ENCODE measurements around the gene NFIX. TPM values are rescaled to one million over a fixed set of nuclear protein-coding genes. Genes with fewer than 3 reads are reported as not detected.

Gene NFIX
- total RNA-seq, 2 experiments from 2014 or later: 3.0 to 3.3 TPM

- Mint-ChIP-seq H3K9me3 (no peaks in the 10 kb centered on the region), H3K4me1 (ENCODE audit: low read depth) (peaks cover 56% of the 10 kb centered on the region), H3K27me3 (peaks cover 30% of the 10 kb centered on the region), H3K36me3 (ENCODE audit: low read depth) (no peaks in the 10 kb centered on the region), H3K27ac (peak overlapping the region; percentile 66), H3K4me3 (peak overlapping the region; percentile 78)
- Histone ChIP-seq H3K9me3 (ENCODE audit: control insufficient read depth in 1 of 2, insufficient read depth in 1 of 2, low read length in 2 of 2) (no peaks in the 10 kb centered on the region), H3K27me3 (ENCODE audit: control insufficient read depth in 1 of 2, insufficient read depth in 2 of 2, low read length in 2 of 2) (peaks cover 23% of the 10 kb centered on the region in 2 experiments), H3K27ac (ENCODE audit: low read depth in 1 of 2, low read length in 2 of 2) (no peak overlapping the region), H3K4me3 (ENCODE audit: low read length) (no peak overlapping the region), H3K4me1 (ENCODE audit: insufficient read depth, low read length) (peaks cover 82% of the 10 kb centered on the region), H3K36me3 (ENCODE audit: insufficient read depth, low read length) (peaks cover 7% of the 10 kb centered on the region)
- ATAC-seq (ENCODE audit: poor library complexity): no peak
- no peak for TF ChIP-seq CTCF (IDR thresholded peaks at IDR 0.05)
- POLR2A ChIA-PET: interaction anchor here (2.4 kb wide), 1 partner anchor 56 kb away, joined by 9 read pairs; no protein-coding TSS in a partner anchor
- peak in 4 of 14 experiments; percentile 30 to 63 (median 46) for DNase-seq
- CTCF ChIA-PET: interaction anchor here (1.8 to 4.4 kb wide), 2 partner anchors 119 to 132 kb away, joined by 10 to 83 read pairs; no protein-coding TSS in a partner anchor
- intact Hi-C loops (cut with DNase I, micrococcal nuclease): loop anchor here in 1 of 2 experiments (5.0 kb wide), 1 partner anchor 55 kb away; the partner anchor contains the start of genes IER2 and STX10
Observed at GRCh38 chr19:13097033-13097462, 101.8 kb downstream of the NFIX start.

GRCh38 chr19:13097463-13098258 lies 102.4 kb downstream of the NFIX start:
- no peak for TF ChIP-seq CTCF (IDR thresholded peaks at IDR 0.05)
- peak overlapping the region; percentile 69 for H3K4me3 Mint-ChIP-seq
- intact Hi-C loops (cut with DNase I, micrococcal nuclease): loop anchor here (2.0 to 5.0 kb wide), 2 partner anchors 19 to 55 kb away; partner anchors contain the start of genes IER2 (in 1 of the 2), STX10 (in 1 of the 2) and TRMT1 (in 1 of the 2)
- Histone ChIP-seq H3K27ac (ENCODE audit: low read depth in 1 of 2, low read length in 2 of 2) (no peak overlapping the region), H3K9me3 (ENCODE audit: control insufficient read depth in 1 of 2, insufficient read depth in 1 of 2, low read length in 2 of 2) (no peaks in the 10 kb centered on the region), H3K36me3 (ENCODE audit: insufficient read depth, low read length) (peaks cover 7% of the 10 kb centered on the region), H3K27me3 (ENCODE audit: control insufficient read depth in 1 of 2, insufficient read depth in 2 of 2, low read length in 2 of 2) (peaks cover 23% of the 10 kb centered on the region in 2 experiments), H3K4me1 (ENCODE audit: insufficient read depth, low read length) (peaks cover 88% of the 10 kb centered on the region), H3K4me3 (ENCODE audit: low read length) (peak overlapping the region; percentile 14)
- H3K27ac Mint-ChIP-seq: peak overlapping the region; percentile 91
- no peaks in the 10 kb centered on the region for H3K9me3 Mint-ChIP-seq
- H3K27me3 Mint-ChIP-seq: peaks cover 30% of the 10 kb centered on the region
- no peaks in the 10 kb centered on the region for H3K36me3 Mint-ChIP-seq (ENCODE audit: low read depth)
- DNase-seq: peak in 3 of 14 experiments; percentile 34 to 62 (median 58)
- POLR2A ChIA-PET: no interaction called here
- no peak for ATAC-seq (ENCODE audit: poor library complexity)
- CTCF ChIA-PET: interaction anchor here (1.8 kb wide), 1 partner anchor 132 kb away, joined by 10 read pairs; no protein-coding TSS in a partner anchor
- peaks cover 60% of the 10 kb centered on the region for H3K4me1 Mint-ChIP-seq (ENCODE audit: low read depth)

- CTCF ChIA-PET: no interaction called here
- peaks cover 65% of the 10 kb centered on the region for H3K4me1 Mint-ChIP-seq (ENCODE audit: low read depth)
- peak overlapping the region; percentile 88 for H3K4me3 Mint-ChIP-seq
- POLR2A ChIA-PET: interaction anchor here (1.5 to 3.5 kb wide), 4 partner anchors 19 to 305 kb away, joined by 3 to 32 read pairs (median 10); partner anchors contain the start of genes IER2, NACC1, STX10 and TRMT1
- H3K27ac ChIP-seq (ENCODE audit: low read depth in 1 of 2, low read length in 2 of 2): peak overlapping the region in 1 of 2 donors; percentile 73
- TF ChIP-seq CTCF (IDR thresholded peaks at IDR 0.05): no peak
- peaks cover 23% of the 10 kb centered on the region in 2 experiments for H3K27me3 ChIP-seq (ENCODE audit: control insufficient read depth in 1 of 2, insufficient read depth in 2 of 2, low read length in 2 of 2)
- peaks cover 30% of the 10 kb centered on the region for H3K27me3 Mint-ChIP-seq
- H3K36me3 Mint-ChIP-seq (ENCODE audit: low read depth): no peaks in the 10 kb centered on the region
- peak overlapping the region; percentile 91 for H3K27ac Mint-ChIP-seq
- H3K9me3 ChIP-seq (ENCODE audit: control insufficient read depth in 1 of 2, insufficient read depth in 1 of 2, low read length in 2 of 2): no peaks in the 10 kb centered on the region
- ATAC-seq (ENCODE audit: poor library complexity) (peak; percentile 17), DNase-seq (peak in 5 of 14 experiments; percentile 31 to 79 (median 69))
- peaks cover 7% of the 10 kb centered on the region for H3K36me3 ChIP-seq (ENCODE audit: insufficient read depth, low read length)
- H3K4me3 ChIP-seq (ENCODE audit: low read length): peak overlapping the region; percentile 59
- intact Hi-C loops (cut with DNase I, micrococcal nuclease): loop anchor here (1.0 to 5.0 kb wide), 3 partner anchors 18 to 54 kb away; partner anchors contain the start of genes IER2 (in 1 of the 2), STX10 (in 1 of the 2) and TRMT1 (in 1 of the 2)
- H3K4me1 ChIP-seq (ENCODE audit: insufficient read depth, low read length): peaks cover 97% of the 10 kb centered on the region
- no peaks in the 10 kb centered on the region for H3K9me3 Mint-ChIP-seq
Observed at GRCh38 chr19:13098277-13099072, 103.2 kb downstream of the NFIX start.
